ENCODE results near the gene ERMARD.

The ERMARD gene

DNA sequence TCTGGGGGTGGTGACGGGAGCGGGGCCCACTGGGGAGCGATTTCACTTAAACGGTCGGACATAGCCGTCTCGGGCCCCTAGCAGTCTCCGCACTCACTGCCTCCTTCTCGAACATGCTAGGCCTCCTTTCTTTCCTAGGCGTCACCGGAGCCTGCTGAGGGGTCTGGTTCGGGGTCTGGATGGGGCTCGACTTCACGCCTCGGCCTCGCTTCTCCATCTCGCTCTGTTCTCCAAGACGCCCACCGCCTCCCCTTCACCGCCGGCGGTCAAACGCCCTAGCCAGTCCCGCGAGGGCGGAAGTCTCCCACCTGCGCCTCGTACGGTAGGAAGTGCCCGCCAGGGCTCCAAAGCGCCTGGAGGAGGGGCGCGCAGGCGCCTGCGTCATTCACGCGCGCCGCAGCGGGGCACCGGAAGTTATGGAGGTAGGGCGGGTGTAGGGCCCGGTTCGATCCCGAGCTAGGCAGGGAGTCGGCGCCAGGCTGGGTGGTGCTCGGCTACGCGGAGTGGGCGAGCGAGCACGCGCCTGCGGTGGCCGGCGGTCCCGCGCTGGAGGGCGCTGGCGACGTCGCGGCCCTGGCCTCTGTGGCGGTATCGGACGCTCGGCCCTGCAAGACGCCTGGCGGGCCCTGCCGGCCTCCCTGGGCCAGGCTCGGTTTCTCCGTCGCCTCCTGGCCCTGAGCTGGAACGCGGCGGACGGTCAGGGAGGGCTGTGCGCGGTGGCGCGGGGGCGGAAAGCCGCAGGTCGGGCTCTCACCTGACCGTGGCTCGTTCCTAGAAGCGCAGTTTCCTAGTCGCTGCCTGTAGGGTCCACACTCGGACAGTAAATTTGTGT, at the start of gene ERMARD, which contains the start of gene DYNLT2:
ERMARD (plus strand) TSS at position 381 of the 832 bp plus-strand sequence; CDS start at position 417, 36 bp downstream.
DYNLT2 (minus strand) TSS at position 331 of the 832 bp plus-strand sequence; CDS start at position 217, 114 bp downstream.
- peak; percentile 92 for DNase-seq

DNA sequence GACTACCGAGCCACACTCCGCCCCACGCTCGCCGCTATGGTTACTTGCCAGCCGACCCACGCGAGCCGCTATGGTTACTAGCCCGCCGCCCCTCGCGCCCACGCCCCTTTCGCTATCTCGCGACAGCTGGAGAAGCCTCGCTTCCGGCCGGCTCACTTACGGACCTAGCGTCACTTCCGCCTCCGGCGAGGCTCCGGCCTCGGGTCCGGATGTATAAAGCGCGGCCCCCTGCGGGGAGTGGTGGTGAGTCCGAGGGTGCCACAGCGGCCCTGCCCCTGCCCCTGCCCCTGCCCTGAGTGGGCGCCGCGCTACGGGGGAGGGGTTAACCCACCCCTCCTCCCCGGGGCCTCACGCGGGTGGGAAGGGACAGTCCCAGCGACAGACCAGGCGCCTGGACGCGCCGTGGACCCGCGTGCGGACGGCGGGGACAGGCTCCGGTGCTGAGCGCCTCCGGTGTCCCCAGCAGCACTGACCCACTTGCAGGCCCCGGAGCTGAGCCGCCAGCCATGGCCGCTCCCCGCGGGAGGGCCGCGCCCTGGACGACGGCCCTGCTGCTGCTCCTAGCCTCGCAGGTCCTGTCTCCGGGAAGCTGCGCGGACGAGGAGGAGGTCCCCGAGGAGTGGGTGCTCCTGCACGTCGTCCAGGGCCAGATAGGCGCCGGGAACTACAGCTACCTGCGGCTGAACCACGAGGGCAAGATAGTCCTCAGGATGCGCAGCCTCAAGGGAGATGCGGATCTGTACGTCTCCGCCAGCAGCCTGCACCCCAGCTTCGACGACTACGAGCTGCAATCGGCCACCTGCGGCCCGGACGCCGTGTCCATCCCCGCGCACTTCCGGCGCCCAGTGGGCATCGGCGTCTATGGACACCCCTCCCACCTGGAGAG, 49.2 kb upstream of the ERMARD start, which contains the start of the genes C6orf120 and WDR27:
C6orf120 (plus strand) TSS at position 173 of the 886 bp plus-strand sequence; CDS start at position 507, 334 bp downstream.
WDR27 (minus strand) TSS at position 76 of the 886 bp plus-strand sequence. CDS start 13,024 bp downstream, outside the sequence.
- peak; percentile 97 for DNase-seq

DNA sequence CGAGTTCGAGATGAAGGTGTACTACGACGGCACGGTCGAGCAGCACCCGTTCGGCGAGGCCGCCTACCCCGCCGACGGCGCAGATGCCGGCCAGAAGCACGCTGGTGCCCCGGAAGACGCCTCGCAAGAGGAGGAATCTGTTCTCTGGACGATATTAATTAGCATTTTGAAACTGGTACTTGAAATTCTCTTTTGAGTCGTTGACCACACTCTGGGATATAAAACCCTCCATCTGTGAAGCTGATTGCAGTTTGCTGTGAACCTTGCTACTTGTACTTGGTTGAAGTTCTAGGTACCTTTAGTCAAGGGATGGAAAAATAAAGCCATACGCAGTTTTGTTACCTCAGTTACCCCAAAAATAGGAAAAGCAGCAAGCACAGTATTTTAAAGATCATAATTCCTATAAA, 48.6 kb upstream of the ERMARD start:
- DNase-seq, result no peak

GRCh38 chr6:169707772-169708171, 43.6 kb upstream of the ERMARD start:
- no peak for DNase-seq

GRCh38 chr6:169709293-169709692, 42.1 kb upstream of the ERMARD start:
- DNase-seq, result no peak

GRCh38 chr6:169710009-169710408, 41.4 kb upstream of the ERMARD start:
- DNase-seq, result no peak

DNA sequence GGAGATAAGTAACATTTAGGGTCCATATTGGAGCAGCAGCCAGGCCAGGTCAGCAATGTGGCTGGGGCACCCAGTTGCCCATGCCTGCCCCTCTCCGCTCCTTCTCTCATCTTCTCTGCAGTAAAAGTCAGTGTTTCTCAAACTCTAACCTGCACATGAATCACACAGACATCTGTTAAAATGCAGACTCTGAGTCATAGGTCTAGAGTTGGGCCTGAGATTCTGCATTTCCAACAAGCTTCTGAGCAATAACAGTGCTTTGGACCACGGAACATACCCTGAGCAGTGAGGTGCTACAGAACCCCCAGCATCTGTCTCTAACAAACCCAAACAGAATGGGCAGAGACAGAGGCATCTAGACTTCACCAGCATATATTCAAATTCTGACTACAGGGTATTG, 37.2 kb upstream of the ERMARD start:
- no peak for DNase-seq

GRCh38 chr6:169714595-169714994, 36.8 kb upstream of the ERMARD start:
- DNase-seq, result no peak

DNA sequence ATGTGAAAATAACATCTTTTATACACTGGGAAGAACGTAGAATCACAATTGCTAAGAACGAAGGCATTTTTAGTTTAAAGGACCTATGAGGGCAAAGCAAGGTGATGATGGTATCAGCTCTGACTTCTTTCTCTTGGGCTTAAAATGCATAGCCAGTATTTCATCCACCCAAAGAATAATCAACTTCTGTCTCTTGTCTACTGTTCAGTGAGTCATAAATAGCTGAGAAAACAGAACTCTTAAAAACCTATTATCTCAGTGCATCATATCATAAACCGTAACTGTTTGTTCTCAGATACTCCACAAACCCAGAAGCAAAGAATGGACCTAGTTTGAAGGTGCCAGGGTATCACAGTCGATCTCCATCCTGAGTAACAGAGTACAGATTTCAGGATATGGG, 32.3 kb upstream of the ERMARD start:
- DNase-seq, result no peak

DNA sequence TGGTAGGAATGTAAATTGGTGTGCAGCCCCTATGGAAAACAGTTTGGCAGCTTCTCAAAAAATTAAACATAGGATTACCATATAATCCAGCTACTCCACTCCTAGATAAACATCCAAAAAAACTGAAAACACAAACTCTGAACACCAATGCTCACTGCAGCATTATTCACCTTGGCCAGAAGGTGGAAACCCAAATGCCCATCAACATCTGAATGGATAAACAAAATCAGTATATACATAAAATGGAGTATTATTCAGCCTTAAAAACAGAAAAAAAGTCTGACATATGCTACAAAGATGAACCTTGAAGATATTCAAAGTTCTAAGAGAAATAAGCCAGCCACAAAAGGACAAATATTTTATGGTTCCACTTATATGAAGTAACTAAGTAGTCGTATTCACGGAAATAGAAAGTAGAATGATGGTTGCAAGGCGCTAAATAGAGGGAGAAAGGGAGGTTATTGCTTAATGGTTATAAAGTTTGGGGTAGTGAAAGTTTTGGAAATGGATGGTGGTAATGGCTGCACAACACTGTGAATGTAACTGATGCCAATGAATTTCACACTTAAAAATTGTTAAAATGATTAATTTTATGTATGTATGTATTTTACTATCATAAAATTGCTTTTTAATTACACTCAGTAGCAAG, 31.1 kb upstream of the ERMARD start:
- no peak for DNase-seq

DNA sequence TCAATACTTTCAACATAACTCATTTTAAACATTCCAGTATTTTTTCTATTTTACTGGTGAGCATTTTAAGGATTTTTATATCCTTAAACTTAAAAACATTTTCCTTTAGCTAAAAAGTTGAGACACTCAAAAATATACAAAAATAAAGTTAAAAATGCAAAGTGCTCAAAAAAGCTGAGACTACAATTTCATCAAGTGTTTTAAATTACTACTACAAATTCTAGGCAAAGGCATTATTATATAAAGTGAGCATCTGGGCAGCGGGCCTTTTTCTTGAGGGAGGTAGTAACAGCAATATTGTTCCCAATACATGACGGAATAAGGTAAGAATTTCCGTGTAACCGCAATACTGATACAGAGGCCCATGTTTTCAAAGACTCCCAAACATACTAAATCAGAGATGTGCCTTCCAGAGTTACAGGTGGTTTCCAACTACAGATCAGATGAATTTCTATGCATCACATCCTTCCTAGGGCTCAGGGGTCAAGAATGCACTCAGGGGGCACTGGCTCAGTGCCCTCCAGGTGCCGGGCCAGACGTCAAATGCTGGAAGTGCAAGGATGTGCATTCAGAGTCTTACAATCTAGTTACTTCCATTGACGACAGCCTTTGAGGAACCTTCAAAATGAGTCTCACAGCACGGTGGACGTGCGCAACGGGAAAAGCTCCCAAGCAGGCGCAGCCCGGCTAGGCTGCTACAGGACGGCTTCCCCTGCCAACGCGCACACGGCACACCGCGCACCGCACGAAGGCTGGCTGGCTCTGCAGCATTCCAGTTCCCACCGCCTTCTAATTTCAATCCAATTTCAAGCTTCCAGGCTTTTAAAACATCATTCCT, 28.8 kb upstream of the ERMARD start:
- peak; percentile 22 for DNase-seq

DNA sequence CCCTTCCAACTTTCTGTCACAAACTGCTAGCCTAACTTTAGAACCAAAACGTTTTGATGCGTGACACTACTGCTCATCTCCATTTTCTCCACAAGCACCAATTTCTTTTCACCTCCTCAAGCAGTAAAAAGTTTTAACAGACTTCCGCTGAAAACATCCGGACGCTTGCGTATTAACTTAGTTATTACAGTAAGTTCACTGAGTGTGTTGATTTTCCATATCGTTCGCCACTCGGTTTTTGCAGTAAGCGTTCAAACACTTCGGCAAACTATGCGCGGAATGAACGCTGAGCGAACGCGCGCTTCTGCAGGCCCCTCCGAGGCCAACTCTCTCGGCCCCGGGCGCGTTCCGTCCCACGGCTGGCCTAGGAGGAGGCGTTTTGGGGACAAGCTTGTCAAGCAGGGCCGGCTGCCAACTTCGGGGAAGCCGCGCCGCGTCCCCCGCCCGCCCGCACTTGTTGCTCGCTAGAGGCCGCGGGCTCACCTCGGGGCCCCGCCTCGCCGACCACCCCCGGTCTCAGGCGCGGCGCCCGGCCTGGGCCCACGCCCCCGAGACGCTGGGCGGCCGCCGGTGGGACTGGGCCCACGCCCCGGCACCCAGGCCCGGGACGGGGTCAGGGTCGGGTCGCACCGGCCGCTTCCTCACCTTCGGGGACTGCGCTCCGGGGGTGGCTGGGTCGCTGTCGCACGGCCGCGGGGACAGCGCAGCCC, 28.1 kb upstream of the ERMARD start:
- peak; percentile 61 for DNase-seq

DNA sequence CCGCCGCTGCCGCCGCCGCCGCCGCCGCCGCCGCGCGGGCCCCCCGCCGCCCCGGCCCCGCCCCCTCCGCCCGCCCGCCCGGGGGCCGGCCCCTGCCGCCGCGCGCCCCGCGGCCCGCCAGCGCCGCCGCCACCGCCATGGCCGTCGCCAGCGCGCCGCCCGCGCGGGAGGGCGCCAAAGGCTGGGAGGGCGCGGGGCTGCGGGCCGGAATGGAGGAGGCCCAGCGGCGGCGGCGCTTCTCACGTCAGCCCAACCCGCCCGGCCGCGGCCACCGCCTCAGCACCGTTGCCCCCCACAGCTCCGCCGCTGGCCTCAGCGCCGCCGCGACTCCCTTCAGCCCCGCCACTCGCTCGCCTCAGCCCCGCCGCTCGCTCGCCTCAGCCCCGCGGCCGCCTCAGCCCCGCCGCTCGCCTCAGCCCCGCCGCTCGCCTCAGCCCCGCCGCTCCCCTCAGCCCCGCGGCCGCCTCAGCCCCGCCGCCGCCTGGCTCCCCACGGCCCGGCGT, 27.4 kb upstream of the ERMARD start:
- DNase-seq, result peak; percentile 14

GRCh38 chr6:169724494-169725124, 26.8 kb upstream of the ERMARD start, which contains the start of gene PHF10:
PHF10 (minus strand) TSS chr6:169724500; CDS start chr6:169723931, 569 bp downstream.
- peak; percentile 61 for DNase-seq

DNA sequence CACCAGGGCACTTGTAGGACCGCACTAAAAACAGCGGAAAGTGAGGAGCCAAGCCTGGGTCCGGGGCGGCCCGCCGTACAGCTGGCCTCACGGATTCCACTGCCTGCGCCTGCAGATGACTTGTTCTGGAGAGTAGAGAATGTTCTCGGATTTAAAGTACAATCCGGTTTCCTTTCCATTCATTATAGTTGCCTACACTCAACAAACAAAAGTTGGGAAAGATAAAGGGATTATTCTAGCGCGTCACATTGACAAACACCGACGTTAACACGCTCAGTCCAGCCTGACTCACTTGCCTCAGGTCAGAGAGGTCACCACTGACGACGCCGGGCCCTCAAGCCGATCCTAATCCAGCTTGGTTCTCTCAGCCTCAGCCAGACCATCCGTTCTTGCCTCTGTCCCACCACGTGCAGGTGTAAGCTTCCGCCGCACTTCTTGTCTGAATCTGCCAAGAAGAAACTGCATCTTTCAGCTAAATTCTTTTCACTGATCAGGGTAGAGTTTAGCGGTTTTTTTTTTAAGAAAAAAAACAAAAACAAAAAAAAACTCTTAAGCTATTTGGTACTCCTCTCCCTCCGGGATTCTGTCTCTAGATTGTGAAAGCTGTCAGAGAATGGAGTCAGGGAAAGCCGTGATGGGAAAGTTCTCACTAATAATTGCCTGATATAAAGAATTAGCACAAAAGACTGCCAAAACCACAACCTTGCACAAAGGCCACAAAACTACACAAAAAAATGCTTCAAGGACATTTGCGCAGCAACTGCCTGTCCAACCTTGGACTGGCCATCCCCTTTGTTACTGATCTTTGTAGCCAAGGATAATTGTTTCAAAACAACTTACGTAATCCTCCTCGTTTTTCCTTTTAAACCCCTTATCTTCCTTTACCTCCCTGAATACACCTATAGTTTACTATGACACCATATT, 26.0 kb upstream of the ERMARD start:
- DNase-seq, result no peak

DNA sequence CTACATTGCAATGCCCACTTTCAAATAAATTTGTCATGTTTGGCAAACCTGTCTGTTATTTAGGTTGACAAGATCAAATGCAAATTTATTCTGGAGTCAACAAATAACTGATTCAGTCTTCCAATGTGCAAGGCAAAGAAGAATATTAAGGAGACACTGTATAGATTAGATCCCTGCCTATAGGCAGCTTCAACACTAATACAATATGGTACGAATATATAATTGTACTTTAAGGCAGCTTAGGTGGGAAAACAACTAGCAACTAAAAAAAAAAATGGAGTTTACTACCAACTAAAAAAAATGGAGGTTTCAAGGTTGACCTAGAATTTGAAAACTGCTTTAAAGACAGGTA, 25.4 kb upstream of the ERMARD start:
- DNase-seq, result no peak

- no peak for DNase-seq
Measured at GRCh38 chr6:169726963-169727362, 24.5 kb upstream of the ERMARD start.

DNA sequence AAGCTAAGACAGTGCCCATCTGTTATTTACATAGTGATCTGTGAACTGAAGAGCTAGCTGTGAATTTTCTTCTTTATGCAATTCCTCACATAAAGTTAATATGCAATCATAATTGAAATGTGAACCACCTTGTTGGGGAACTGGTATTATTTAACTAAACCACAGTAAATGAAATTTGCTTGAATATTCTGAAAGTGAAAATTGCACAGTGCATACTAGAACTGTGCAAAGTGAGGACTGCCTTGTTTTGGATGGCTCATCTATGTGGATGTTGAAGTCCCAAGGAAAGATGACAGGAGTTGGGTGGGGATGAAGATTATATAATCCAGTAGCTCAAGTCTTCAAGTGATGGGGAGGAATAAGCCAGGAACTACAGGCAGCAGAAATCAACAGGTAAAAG, 21.5 kb upstream of the ERMARD start:
- DNase-seq, result no peak

Data from CD4-positive, alpha-beta T cell treated with Interleukin-4 for 4 hours (primary cell).